AG09309 (cell line): ENCODE measurements around the gene ITPK1.

ENCODE experiments used
- DNase-seq: peaks from one replicate; pipeline ENCODE4 v3.0.0-alpha.2; 2010; ENCODE audit warnings: low read depth
- H3K4me3 ChIP-seq: 2 replicates; pipeline ENCODE4 v1.5.1; 2011; ENCODE audit warnings: mild to moderate bottlenecking, low read depth, low read length, moderate library complexity; ENCODE audit not compliant: control insufficient read depth
- CTCF ChIP-seq: IDR thresholded peaks from 2 replicates; pipeline ENCODE4 v1.5.1; 2011; ENCODE audit warnings: mild to moderate bottlenecking, low read depth, low read length, inconsistent platforms; ENCODE audit not compliant: insufficient read depth, control insufficient read depth; ENCODE audit errors: missing control alignments

ITPK1 gene

GRCh38 chr14:93007225-93007997 is 108.3 kb downstream of the ITPK1 start:
- peak; percentile 35 for DNase-seq
- no peak overlapping the region for H3K4me3 ChIP-seq
- TF ChIP-seq CTCF = no peak

GRCh38 chr14:93006567-93007051 is 109.1 kb downstream of the ITPK1 start:
- TF ChIP-seq CTCF = no peak
- DNase-seq = no peak
- no peak overlapping the region for H3K4me3 ChIP-seq

GRCh38 chr14:93005838-93006237 is 109.9 kb downstream of the ITPK1 start:
- TF ChIP-seq CTCF = no peak
- no peak overlapping the region for H3K4me3 ChIP-seq
- no peak for DNase-seq

- TF ChIP-seq CTCF = no peak
- H3K4me3 ChIP-seq = no peak overlapping the region
- DNase-seq = no peak
These were observed 110.5 kb downstream of the ITPK1 start for GRCh38 chr14:93005135-93005813.

GRCh38 chr14:93004699-93005082 is 111.0 kb downstream of the ITPK1 start:
- no peak for DNase-seq
- H3K4me3 ChIP-seq = no peak overlapping the region
- no peak for TF ChIP-seq CTCF

GRCh38 chr14:93003945-93004698 is 111.6 kb downstream of the ITPK1 start:
- no peak overlapping the region for H3K4me3 ChIP-seq
- TF ChIP-seq CTCF = no peak
- no peak for DNase-seq
